Parietal lobe (tissue), 2 donors: ENCODE measurements around the gene EXOSC5. TPM values are rescaled to one million over a fixed set of nuclear protein-coding genes. Genes with fewer than 3 reads are reported as not detected.

Experiments used
- small RNA-seq: library from RNA; depleted of rRNA; stranded (forward); fragments of <200 nt; gene quantifications from one replicate; pipeline ENCODE3, GENCODE V24; 2014; ENCODE audit warnings: low replicate concordance
- total RNA-seq: library from RNA; depleted of rRNA; stranded (reverse); fragments of >200 nt; gene quantifications from one replicate; pipeline ENCODE4 v1.2.3, GENCODE V29; 2014

Gene EXOSC5
- total RNA-seq = 16.3 TPM

DNA sequence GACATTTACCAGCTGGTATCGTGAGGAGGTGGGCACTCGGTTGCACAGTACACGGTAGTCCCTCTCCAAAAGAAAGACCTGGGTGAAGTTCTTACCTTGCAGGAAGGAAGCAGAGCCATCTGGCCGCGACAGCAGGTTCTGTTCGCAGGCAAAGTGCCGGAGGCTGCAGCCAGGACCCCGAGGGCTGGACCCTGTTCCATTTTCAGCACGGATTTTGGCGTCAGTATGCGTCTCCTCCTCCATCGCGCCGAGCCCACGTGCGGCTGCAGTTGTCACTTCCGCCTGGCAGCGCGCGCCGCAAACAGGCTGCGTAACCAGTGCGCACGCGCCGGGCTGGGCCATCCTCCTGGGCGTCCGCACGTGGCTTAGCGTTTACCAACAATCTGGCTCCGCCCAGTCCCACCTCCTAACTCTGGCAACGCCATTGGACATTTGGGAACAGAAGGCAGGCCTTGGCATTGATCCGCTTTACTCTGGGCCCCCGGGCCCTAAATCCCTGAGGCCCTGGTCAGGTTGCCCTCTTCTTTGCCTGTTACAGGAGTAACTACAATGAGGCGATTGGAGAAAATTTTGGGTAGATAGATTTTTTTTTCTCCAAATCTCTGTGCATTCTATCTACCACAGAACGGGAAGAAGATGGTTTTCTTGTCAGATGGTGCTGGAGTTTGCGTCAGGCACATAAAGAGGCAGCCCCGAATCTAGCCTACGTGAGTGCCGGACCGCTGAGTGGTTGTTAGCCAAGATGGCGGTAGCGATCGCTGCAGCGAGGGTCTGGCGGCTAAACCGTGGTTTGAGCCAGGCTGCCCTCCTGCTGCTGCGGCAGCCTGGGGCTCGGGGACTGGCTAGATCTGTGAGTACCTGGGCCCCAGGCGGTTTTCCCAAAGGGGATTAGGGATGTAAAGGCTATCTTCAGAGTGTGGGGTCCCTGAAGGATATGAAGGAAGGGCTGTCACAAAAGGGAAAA lies at the start of gene EXOSC5, which contains the start of gene BCKDHA:
Gene EXOSC5 (minus strand): TSS at position 274 of the 964 bp plus-strand sequence. CDS start 31 bp downstream, at position 243.
Gene BCKDHA (plus strand): TSS at position 733 of the 964 bp plus-strand sequence. CDS start 10 bp downstream, at position 743.

GRCh38 chr19:41442473-41443355 lies 45.6 kb upstream of the EXOSC5 start, which contains the start of gene ERICH4:
Gene ERICH4, plus strand, starts transcription at chr19:41443156. Its CDS starts 14 bp downstream, at chr19:41443170.

GRCh38 chr19:41439441-41440222 lies 42.5 kb upstream of the EXOSC5 start, which contains the start of gene DMAC2:
Gene DMAC2, minus strand, starts transcription at chr19:41439912. Its CDS starts 13 bp downstream, at chr19:41439899.

GRCh38 chr19:41426952-41427646 lies 29.9 kb upstream of the EXOSC5 start, which contains the start of gene B3GNT8:
Gene B3GNT8, minus strand, starts transcription at chr19:41427374. Its CDS starts 596 bp downstream, at chr19:41426778.

GRCh38 chr19:41376241-41376997 lies 20.7 kb downstream of the EXOSC5 start, which contains the start of gene TMEM91:
Gene TMEM91, plus strand, starts transcription at chr19:41376533. Its CDS starts 1,777 bp downstream, at chr19:41378310.

DNA sequence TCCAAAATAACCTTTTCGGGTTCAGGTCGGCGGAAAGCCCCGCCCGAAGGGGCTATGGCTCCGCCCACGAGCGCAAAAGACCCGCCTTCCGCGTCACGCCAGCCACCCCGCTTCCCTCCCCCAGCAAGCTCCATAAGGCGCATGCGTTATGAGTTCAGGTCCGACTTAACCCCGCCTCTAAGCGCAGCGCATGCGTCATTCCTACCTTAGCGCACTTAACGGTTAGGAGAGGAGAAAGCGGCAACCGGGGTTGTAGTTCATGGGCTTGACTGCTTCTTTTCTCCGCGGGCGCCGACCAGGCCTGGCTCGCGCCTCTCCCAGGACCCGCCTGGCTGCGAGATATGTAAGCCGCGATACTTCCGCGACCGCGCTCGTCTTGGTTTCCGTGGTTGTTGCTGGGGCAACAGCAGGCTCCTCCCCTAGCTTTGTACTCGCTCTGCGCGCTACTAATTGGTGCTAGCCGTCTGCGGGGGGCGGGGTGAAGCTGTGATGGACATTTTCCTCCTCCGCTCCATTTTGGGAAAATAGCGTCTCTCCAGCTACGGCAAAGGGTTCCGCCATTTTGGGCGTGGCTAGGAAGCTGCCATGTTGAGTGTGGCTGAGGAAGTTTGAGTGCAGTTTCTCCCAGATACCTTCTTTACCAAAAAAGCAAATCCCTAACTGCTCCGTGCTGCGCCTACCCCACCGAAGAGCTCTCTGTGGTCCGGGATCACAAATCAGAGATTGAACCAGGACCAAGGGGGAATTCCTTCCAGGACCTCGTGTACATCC lies 33.2 kb downstream of the EXOSC5 start, which contains the start of gene B9D2:
Gene B9D2 (minus strand): TSS at position 397 of the 771 bp plus-strand sequence. CDS start 630 bp downstream, outside the sequence.

GRCh38 chr19:41353466-41354342 lies 43.5 kb downstream of the EXOSC5 start, which contains the start of gene TGFB1:
Gene TGFB1, minus strand, starts transcription at chr19:41353922. Its CDS starts 878 bp downstream, at chr19:41353044.

Small RNA genes lying within 50 kb of the gene (small RNA-seq; reads per million reads assigned to genes)
- not detected for gene RF00017

Other genes with a start within 250 kb of the EXOSC5 start
- not detected for gene CYP2S1, start 204.1 kb downstream of the EXOSC5 start, total RNA-seq
- 7.5 TPM for gene AXL, start 178.1 kb downstream of the EXOSC5 start, total RNA-seq
- 128 TPM for gene HNRNPUL1, start 133.0 kb downstream of the EXOSC5 start, total RNA-seq
- 11.0 TPM for gene CCDC97, start 87.2 kb downstream of the EXOSC5 start, total RNA-seq
- 1.6 TPM for gene TGFB1, start 43.4 kb downstream of the EXOSC5 start, total RNA-seq
- gene B9D2, start 33.2 kb downstream of the EXOSC5 start, total RNA-seq = 4.7 TPM
- 9.7 TPM for gene TMEM91, start 20.8 kb downstream of the EXOSC5 start, total RNA-seq
- 42.3 TPM for gene BCKDHA, start 459 bp upstream of the EXOSC5 start, total RNA-seq
- not detected for gene B3GNT8, start 30.0 kb upstream of the EXOSC5 start, total RNA-seq
- 15.7 TPM for gene DMAC2, start 42.6 kb upstream of the EXOSC5 start, total RNA-seq
- gene ERICH4, start 45.8 kb upstream of the EXOSC5 start, total RNA-seq = not detected
- 1.3 TPM for gene CEACAM21, start 178.8 kb upstream of the EXOSC5 start, total RNA-seq
- gene CEACAM4, start 229.7 kb upstream of the EXOSC5 start, total RNA-seq = not detected